SK-N-SH (cell line): ENCODE results near the gene NDFIP1. TPM values are rescaled to one million over a fixed set of nuclear protein-coding genes. Genes with fewer than 3 reads are reported as not detected.

Experiments
- CHD2 ChIP-seq: fragments of 150-350 bp; IDR thresholded peaks from 2 replicates; pipeline ENCODE4 v1.6.1; 2018; ENCODE audit warnings: low read length; ENCODE audit not compliant: partially characterized antibody
- CTCF ChIP-seq: fragments of 200-600 bp; sonication (generic); IDR thresholded peaks from 2 replicates; pipeline ENCODE4 v1.6.1; 2017; ENCODE audit warnings: antibody characterized with exemption, mild to moderate bottlenecking, moderate library complexity
- EZH2phosphoT487 ChIP-seq: fragments of 200-600 bp; sonication (generic); IDR thresholded peaks from 2 replicates; pipeline ENCODE4 v1.6.1; 2017; ENCODE audit warnings: low read depth, mixed run types, mild to moderate bottlenecking, antibody characterized with exemption, moderate library complexity, borderline replicate concordance
- FOXM1 ChIP-seq: IDR thresholded peaks from 2 replicates; pipeline ENCODE4 v1.4.0; 2012; ENCODE audit warnings: low read depth, mild to moderate bottlenecking
- IRF3 ChIP-seq: fragments of 150-350 bp; IDR thresholded peaks from 2 replicates; pipeline ENCODE4 v1.6.1; 2016; ENCODE audit warnings: mild to moderate bottlenecking, low read depth, low read length
- JUND ChIP-seq: IDR thresholded peaks from 2 replicates; pipeline ENCODE4 v1.4.0; 2012
- MEF2A ChIP-seq: IDR thresholded peaks from 2 replicates; pipeline ENCODE4 v1.4.0; 2012; ENCODE audit warnings: low read depth, borderline replicate concordance
- PBX3 ChIP-seq: IDR thresholded peaks from 2 replicates; pipeline ENCODE4; 2012
- POLR2AphosphoS5 ChIP-seq: IDR thresholded peaks from 2 replicates; pipeline ENCODE4 v1.6.1; 2012; ENCODE audit warnings: low read depth, low read length
- RAD21 ChIP-seq: IDR thresholded peaks from 2 replicates; pipeline ENCODE4 v1.6.1; 2012; ENCODE audit warnings: mild to moderate bottlenecking, low read length
- REST ChIP-seq: IDR thresholded peaks from 2 replicates; pipeline ENCODE4 v1.6.1; 2012; ENCODE audit warnings: mild to moderate bottlenecking, low read depth, low read length, moderate library complexity
- RXRA ChIP-seq: IDR thresholded peaks from 2 replicates; pipeline ENCODE4 v1.4.0; 2012; ENCODE audit warnings: low read depth, mild to moderate bottlenecking, borderline replicate concordance
- SIN3A ChIP-seq: IDR thresholded peaks from 2 replicates; pipeline ENCODE4 v1.6.1; 2012; ENCODE audit warnings: low read depth, mild to moderate bottlenecking, low read length, moderate library complexity, borderline replicate concordance
- TEAD4 ChIP-seq: IDR thresholded peaks from 2 replicates; pipeline ENCODE4 v1.4.0; 2012; ENCODE audit warnings: mild to moderate bottlenecking, borderline replicate concordance; ENCODE audit not compliant: insufficient read depth
- YY1 ChIP-seq: IDR thresholded peaks from 2 replicates; pipeline ENCODE4 v1.4.0; 2012; ENCODE audit warnings: low read depth, mild to moderate bottlenecking
- ZBTB33 ChIP-seq: IDR thresholded peaks from 2 replicates; pipeline ENCODE4 v1.4.0; 2012; ENCODE audit warnings: low read depth, borderline replicate concordance
- polyA plus RNA-seq, 3 experiments: library from polyadenylated mRNA; depleted of rRNA; stranded (reverse); fragments of >200 nt; gene quantifications; 2 replicates each; pipeline ENCODE4 v1.2.3, GENCODE V29; 2012

The NDFIP1 gene
- polyA plus RNA-seq, 1 of the 3 experiments (the other 2 are of a cell fraction), result 40.0 TPM

- TF ChIP-seq CHD2 (no peak), CTCF (no peak), SIN3A (no peak), IRF3 (no peak), RXRA (no peak), ZBTB33 (no peak), REST (no peak), PBX3 (peak; percentile 29; the same call in 1 of the 2 replicates), RAD21 (no peak), MEF2A (no peak), EZH2phosphoT487 (no peak), POLR2AphosphoS5 (peak; percentile 64; the same call in 1 of the 2 replicates), JUND (no peak), FOXM1 (no peak), TEAD4 (no peak), YY1 (no peak)
These were observed 44.7 kb upstream of the NDFIP1 start (continued) for GRCh38 chr5:142063878-142064331.
